AG10803 (cell line): ENCODE data around the gene ATP5PF.

Source experiments
- DNase-seq: peaks from one replicate; pipeline ENCODE4 v3.0.0; 2010; ENCODE audit warnings: low read depth
- H3K4me3 ChIP-seq: 2 replicates; pipeline ENCODE4 v1.5.1; 2011; ENCODE audit warnings: mild to moderate bottlenecking, low read length, control low read depth
- TF ChIP-seq, protein P1 (sequence below): conservative IDR thresholded peaks from 2 replicates; pipeline ENCODE4 v1.5.1; 2011; ENCODE audit warnings: mild to moderate bottlenecking, low read length, control low read depth, inconsistent platforms

Gene ATP5PF

DNA sequence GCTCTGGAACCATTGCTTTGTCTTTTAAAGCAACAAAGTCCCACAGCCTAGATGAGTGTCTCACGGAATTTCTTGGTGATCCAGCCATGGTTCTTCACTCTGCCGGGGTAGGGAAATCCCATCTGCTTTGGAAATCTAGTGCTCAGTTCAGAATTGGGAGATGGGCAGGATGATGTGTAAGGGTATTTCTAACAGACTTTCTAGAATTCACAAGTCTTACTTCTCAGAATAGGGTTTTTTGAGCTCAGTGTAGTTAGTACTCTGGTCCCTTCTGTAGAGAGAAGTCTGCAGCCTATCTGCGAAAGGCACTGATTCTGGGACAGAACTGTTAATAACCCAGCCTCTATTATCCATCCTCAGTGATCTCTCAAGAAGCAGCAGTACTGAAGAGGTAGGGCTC, 25.4 kb upstream of the ATP5PF start:
- TF ChIP-seq, protein P1, sequence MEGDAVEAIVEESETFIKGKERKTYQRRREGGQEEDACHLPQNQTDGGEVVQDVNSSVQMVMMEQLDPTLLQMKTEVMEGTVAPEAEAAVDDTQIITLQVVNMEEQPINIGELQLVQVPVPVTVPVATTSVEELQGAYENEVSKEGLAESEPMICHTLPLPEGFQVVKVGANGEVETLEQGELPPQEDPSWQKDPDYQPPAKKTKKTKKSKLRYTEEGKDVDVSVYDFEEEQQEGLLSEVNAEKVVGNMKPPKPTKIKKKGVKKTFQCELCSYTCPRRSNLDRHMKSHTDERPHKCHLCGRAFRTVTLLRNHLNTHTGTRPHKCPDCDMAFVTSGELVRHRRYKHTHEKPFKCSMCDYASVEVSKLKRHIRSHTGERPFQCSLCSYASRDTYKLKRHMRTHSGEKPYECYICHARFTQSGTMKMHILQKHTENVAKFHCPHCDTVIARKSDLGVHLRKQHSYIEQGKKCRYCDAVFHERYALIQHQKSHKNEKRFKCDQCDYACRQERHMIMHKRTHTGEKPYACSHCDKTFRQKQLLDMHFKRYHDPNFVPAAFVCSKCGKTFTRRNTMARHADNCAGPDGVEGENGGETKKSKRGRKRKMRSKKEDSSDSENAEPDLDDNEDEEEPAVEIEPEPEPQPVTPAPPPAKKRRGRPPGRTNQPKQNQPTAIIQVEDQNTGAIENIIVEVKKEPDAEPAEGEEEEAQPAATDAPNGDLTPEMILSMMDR, result no peak
- no peak for DNase-seq
- no peak overlapping the region for H3K4me3 ChIP-seq

DNA sequence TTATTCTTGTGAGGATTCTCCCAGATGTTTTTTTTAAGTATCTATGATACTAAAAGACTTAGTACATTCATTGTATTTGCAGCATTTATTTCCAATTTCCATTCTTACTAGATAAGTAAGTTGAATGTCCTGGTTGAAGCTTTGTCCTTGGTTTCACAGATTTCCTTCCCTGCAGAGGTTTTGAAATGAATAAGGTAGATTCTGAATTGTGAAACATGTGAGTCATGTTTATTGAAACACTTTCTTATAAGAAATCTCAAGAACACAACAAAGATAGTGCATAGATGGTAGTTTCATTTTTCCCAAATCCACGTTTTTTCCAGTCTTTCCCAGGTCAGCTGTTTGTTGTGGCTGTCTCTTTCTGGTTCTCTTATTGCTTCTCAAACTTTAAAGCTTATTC, 24.9 kb upstream of the ATP5PF start:
- DNase-seq, result no peak
- TF ChIP-seq, protein P1, result no peak
- H3K4me3 ChIP-seq, result no peak overlapping the region

GRCh38 chr21:25757531-25757930, 22.8 kb upstream of the ATP5PF start:
- no peak for DNase-seq
- no peak overlapping the region for H3K4me3 ChIP-seq
- TF ChIP-seq, protein P1, result no peak

DNA sequence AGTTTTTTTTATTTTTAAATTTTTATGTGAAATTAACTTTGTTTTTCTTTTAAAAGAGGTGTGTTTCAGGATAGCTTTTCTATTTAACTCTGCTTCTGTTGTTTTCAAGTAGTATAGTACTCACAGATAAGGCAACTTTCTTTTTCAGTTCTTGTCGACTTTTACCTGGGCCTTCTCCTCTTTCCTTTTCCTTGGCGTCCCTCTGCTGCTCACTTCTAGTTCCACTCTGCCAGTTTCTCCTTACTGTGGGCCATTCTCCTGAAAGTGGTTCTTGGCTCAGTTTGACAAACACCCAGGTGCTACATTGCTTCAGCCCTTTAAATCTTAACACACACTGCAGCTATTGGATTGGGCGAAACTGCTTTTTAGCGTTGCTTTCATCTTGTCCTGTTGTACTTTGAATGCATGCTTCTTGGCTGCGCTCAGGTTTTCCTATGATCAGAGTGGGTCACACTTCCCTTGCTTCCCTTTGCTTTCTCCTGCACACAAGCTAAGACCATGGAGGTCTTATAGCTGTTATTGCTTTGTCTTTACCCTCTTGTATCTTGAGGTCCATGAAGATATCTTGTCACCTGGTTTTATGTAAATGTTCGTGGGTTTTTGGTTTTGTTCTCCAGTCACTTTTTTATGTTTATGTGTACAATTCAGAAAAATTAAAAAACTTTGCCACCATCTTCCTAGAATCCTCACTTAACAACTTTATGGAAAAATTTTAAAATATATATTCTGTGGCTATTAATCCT, 21.7 kb upstream of the ATP5PF start:
- no peak for DNase-seq
- TF ChIP-seq, protein P1, result no peak
- no peak overlapping the region for H3K4me3 ChIP-seq

GRCh38 chr21:25752416-25752815, 17.7 kb upstream of the ATP5PF start:
- no peak for DNase-seq
- H3K4me3 ChIP-seq, result no peak overlapping the region

DNA sequence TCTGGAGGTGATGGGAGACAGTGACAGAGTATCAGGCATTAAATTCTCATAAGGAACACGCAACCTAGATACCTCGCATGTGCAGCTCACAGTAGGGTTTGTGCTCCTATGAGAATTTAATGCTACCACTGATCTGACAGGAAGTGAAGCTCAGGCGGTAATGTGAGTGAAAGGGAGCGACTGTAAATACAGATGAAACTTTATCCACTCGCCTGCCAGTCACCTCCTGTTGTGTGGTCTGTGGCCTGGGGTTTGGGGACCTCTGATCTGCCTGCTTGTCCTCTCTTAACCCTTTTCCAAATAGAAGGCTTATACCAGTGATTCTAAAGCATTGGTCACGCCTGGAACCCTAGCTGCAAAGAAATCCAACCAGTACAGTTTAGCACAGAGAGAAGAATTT, 15.4 kb upstream of the ATP5PF start:
- H3K4me3 ChIP-seq, result no peak overlapping the region
- TF ChIP-seq, protein P1, result no peak
- no peak for DNase-seq

More at GRCh38 chr21:25752416-25752815, 17.7 kb upstream of the ATP5PF start:
- TF ChIP-seq, protein P1, result no peak

DNA sequence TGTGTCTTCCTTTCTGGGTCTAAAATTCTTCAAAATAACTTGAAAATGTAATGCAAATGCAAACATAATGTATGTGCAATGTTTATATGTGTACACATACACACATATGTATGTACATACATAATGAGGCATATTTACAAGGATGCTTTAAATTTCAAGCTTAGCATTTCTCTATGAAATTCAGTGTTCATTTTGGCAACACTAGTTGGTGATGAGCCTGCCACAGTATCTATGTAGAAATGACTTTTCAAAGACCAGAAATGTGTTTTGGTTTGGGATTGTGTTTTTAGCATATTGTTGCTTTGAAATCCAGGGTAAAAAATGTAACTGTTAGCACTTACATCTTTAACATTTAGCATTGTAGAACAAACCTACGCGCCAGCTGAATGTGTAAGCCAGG, 10.2 kb upstream of the ATP5PF start:
- H3K4me3 ChIP-seq, result no peak overlapping the region
- DNase-seq, result no peak
- TF ChIP-seq, protein P1, result no peak
